ENCODE measurements around the gene PYGO1.
A peak's percentile ranks its signal among the peaks of the same experiment; 100 is the strongest.
"Not testable (repeated sequence)": the region's sequence is repeated elsewhere in the genome, so short reads cannot be mapped to it uniquely, and the experiment has no call there.

The PYGO1 gene

GRCh38 chr15:55564347-55565145 lies 23.6 kb downstream of the PYGO1 start:
- DNase-seq = no peak

DNA sequence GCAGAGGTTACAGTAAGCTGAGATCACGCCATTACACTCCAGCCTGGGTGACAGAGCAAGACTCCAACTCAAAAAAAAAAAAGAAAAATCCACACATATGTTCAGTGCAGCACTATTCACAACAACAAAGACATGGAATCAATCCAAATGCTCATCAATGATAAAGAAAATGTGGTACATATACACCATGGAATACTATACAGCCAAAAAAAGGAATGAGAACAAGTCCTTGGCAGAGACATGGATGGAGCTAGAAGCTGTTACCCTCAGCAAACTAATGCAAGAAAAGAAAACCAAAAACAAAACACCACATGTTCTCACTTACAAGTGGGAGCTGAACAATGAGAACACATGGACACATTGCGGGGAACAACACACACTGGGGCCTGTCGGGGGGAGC lies 25.5 kb downstream of the PYGO1 start:
- no peak for DNase-seq

- DNase-seq = no peak
Measured at GRCh38 chr15:55555089-55555488, 33.1 kb downstream of the PYGO1 start.

GRCh38 chr15:55552926-55553325 lies 35.2 kb downstream of the PYGO1 start:
- no peak for DNase-seq

DNA sequence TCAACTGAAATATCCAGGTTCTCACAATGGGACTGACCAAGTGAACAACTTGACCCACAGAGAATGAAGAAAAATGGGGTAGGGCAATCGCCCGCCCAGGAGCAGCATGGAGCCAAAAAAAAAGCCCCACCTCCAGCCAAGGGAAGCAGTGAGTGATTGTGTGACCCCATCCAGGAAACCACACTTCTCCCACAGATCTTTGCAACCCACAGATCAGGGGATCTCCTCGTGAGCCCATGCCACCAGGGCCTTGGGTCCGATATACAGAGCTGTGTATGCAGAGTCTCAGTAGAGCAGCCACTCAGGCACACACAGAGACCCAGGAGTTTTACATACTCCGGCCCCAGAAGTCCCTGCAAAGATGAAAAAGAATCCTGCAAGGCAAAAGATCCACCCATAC lies 35.7 kb downstream of the PYGO1 start:
- DNase-seq = no peak

GRCh38 chr15:55549305-55549704 lies 38.8 kb downstream of the PYGO1 start:
- DNase-seq = no peak

GRCh38 chr15:55546718-55547117 lies 41.4 kb downstream of the PYGO1 start:
- DNase-seq = no peak

- DNase-seq = no peak
Measured at GRCh38 chr15:55535436-55535835, 52.7 kb downstream of the PYGO1 start.

- DNase-seq = no peak
Measured at GRCh38 chr15:55532944-55533343, 55.2 kb downstream of the PYGO1 start.

DNA sequence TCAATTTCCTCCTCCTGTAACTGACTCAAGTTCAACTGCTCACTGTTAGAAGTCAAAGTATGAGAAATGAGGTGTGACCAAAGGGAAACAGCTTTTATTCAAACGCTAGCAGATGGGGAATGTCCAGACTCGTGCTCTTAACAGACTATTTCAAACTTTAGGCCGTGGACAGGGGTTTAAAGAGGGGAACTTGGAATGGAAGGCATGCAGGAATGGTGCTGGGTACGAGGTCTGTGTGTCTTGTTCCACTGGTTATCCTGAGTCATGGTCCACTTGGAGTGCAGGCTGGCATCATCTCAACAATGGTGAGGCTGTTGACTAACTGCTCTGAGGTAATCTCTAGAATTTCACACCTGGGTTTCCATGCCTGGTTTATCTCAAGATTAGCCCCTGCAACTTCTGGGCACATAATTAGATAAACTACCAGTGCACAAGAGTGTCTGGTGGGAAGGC lies 57.3 kb downstream of the PYGO1 start:
- DNase-seq = no peak

DNA sequence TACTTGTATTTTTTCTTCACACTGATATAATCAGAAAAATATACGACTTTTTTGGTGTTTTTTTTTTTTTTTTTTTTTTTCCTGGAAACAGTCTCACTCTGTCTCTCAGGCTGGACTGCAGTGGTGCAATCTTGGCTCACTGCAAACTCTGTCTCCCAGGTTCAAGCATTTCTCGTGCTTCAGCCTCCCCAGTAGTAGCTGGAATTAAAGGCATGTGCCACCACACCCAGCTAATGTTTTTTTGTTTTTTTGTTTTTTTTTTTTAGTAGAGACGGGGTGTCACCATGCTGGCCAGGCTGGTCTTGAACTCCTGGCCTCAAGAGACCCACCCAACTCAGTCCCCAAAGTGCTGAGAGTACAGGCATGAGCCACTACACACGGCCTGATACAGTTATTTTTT lies 59.3 kb downstream of the PYGO1 start:
- no peak for DNase-seq

DNA sequence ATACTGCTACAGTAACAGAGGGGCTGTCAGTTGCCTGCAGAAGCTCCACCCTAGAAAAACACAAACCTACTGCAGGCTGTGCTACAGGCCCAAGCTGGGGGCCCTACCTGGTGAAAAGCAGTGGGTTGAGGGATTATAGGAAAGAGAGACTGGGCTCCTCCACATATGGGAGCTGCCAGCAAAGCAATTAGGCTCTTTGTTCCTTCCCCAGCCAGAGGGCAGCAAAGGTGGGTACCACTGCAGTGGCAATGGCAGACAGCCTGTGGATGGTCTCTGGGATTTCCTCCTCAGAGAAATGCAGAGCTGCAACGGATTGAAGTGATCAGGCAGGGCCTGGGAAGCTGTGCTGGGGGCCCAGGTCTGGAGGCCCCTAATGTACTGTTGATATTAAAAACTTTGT lies 61.0 kb downstream of the PYGO1 start:
- DNase-seq = no peak

GRCh38 chr15:55526559-55527036 lies 61.5 kb downstream of the PYGO1 start:
- DNase-seq = peak; percentile 3

DNA sequence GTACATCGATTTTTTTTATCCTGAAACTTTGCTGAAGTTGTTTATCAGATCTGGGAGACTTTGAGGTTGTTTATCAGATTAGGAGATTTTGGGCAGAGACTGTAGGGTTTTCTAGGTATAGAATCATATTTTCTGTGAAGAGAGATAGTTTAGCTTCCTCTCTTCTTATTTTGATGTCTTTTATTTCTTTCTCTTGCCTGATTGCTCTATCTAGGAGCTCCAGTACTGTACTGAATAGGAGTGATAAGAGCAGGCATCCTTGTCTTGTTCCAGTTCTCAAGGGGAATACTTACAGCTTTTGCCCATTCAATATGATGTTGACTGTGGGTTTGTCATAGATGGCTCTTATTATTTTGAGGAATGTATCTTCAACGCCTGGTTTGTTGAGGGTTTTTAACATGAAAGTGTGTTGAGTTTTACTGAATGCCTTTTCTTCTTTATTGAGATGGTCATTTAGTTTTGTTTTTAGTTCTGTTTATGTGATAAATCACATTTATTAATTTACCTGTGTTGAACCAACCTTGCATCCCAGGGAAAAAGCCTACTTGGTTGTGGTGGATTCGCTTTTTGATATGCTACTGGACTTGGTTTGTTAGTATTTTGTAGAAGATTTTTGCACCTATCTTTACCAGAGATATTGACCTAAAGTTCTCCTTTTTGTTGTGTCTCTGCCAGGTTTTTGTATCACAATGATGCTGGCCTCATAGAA lies 65.2 kb downstream of the PYGO1 start:
- no peak for DNase-seq

DNA sequence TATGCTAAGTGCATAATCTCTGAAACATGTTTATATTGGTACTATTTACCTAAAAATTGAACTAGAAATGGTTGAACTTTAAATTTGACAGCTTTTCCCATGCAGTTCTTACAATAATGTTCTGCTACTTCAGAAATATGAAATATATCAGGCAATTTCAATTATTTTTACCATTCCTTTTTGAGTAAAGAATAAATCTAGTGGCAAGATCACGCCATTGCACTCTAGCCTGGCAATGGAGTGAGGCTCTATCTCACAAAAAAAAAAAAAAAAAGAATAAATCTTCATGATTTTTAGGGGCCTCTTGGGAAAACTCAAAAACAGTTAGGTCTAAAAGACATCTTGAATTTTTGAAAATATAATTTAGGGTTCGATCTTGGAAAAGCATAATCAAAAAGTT lies 69.5 kb downstream of the PYGO1 start:
- no peak for DNase-seq

- DNase-seq = no peak
Measured at GRCh38 chr15:55518009-55518408, 70.1 kb downstream of the PYGO1 start.

GRCh38 chr15:55515991-55516776 lies 72.0 kb downstream of the PYGO1 start:
- DNase-seq = no peak

DNA sequence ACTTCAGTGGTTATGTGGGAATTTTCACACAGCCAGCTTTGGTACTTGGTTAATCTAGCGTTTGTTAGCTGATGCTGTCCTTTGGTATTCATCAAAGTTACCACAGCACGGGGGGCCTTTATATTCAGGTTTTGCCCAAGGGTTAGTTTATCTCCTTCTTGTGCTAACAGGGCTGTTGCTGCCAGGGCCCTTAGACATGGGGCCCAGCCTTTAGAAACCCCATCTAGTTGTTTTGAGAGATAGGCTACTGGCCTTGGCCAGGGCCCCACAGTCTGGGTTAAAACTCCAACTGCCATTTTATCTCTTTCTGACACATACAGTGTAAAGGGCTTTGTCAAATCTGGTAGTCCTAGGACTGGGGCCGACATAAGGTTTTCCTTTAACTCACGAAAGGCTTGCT lies 72.7 kb downstream of the PYGO1 start:
- DNase-seq = no peak

GRCh38 chr15:55514414-55514850 lies 73.7 kb downstream of the PYGO1 start:
- no peak for DNase-seq

GRCh38 chr15:55513621-55514413 lies 74.3 kb downstream of the PYGO1 start:
- not testable (repeated sequence) for DNase-seq

DNA sequence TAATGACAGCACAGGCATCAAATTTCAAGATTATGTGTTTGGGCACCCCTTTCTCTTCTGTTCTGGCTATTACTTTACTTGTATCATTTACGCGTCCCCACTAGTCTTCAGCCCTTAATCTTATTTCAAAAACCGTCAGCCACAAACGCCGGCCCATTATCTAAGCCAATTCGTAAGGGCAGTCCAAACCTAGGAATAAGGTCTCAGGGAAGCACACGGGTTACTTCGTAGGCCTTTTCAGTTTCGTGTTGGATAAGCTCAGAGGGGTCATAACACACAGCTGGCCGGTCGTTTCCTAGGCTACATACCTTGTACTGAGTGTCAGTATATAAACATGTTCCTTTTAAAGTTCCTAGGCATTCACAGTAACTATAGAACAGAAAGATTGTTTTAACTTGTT lies 75.0 kb downstream of the PYGO1 start:
- DNase-seq = no peak

- no peak for DNase-seq
Measured at GRCh38 chr15:55507567-55507966, 80.6 kb downstream of the PYGO1 start.

GRCh38 chr15:55505407-55505806 lies 82.7 kb downstream of the PYGO1 start:
- DNase-seq = not testable (repeated sequence)

All from NCI-H1048 (cell line).